GM12874 (cell line): Measurements from ENCODE around the gene MAGEB1.

Source experiments
- TF ChIP-seq, protein P1 (sequence below): IDR thresholded peaks from 2 replicates; pipeline ENCODE4 v1.5.1; 2011; ENCODE audit warnings: low read depth, mild to moderate bottlenecking, control low read depth, low read length, moderate library complexity; ENCODE audit not compliant: insufficient read depth

The MAGEB1 gene

DNA sequence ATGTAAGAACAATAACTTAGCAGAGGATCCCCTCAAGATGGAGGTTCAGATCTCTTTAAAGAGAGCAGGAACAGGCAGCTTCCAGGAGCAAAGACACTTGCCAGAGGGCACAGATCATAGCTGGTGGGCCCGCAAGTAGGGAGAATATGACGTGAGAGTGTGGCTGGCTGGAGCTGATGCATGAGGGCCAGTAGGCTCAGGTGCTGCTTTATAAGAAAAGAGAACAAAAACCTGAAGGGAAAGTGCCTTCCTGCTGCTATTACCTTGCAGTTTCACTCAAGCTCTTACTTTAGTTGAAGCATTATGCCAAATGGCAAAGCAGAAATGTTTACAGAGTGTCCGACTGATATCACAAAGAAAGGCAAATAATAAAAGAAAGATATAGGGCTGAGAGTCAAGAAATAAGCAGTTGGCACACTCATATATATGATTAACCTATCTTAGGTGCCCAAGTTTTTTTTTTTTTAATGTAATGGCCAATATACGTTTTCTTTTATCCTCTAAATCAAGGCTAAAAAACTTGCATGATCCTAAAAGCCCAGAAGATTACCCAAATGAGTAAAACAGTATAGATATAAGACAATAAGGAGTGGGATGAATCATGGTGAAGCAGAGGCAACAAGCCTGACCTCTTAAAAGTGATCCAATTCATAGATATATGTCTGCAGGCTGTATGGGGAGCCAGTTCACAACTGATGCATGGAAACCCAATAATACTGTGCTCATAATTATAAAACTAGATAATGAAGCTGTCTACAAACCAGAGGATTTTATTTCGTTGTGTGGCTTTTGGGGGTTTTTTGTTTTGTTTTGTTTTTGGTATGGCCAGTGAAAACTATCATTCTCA is 49.7 kb downstream of the MAGEB1 start:
- TF ChIP-seq, protein P1, sequence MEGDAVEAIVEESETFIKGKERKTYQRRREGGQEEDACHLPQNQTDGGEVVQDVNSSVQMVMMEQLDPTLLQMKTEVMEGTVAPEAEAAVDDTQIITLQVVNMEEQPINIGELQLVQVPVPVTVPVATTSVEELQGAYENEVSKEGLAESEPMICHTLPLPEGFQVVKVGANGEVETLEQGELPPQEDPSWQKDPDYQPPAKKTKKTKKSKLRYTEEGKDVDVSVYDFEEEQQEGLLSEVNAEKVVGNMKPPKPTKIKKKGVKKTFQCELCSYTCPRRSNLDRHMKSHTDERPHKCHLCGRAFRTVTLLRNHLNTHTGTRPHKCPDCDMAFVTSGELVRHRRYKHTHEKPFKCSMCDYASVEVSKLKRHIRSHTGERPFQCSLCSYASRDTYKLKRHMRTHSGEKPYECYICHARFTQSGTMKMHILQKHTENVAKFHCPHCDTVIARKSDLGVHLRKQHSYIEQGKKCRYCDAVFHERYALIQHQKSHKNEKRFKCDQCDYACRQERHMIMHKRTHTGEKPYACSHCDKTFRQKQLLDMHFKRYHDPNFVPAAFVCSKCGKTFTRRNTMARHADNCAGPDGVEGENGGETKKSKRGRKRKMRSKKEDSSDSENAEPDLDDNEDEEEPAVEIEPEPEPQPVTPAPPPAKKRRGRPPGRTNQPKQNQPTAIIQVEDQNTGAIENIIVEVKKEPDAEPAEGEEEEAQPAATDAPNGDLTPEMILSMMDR: no peak

DNA sequence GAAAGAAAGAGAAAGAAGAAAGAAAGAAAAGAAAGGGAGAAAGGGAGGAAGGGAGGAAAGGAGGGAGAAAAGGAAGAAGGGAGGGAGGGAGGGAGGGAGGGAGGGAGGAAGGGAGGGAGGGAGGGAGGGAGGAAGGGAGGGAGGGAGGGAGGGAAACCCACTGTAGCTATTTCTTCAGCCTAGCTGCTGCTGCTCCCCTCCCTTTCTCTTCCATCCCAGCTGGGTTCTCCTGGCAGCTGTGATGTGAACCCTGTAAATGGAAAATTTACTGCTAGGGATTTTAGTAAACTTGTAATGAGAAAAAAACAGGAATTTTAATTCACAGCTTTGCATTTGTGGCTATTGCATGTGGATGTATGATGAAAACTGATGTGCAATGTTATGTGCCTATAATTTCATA is 54.3 kb downstream of the MAGEB1 start:
- TF ChIP-seq, protein P1: no peak
